GM23338 (cell line): ENCODE measurements around the gene THSD4. TPM values are rescaled to one million over a fixed set of nuclear protein-coding genes. Genes with fewer than 3 reads are reported as not detected.

Source experiments
- ATAC-seq: fragments of 200-7000 bp; cut with Tn5 transposase; 3 replicates; pipeline ENCODE4 v1.9.1; 2020
- DNase-seq: peaks from one replicate; pipeline ENCODE4 v3.0.0-alpha.2; 2015; ENCODE audit warnings: low spot score
- H2AFZ ChIP-seq: fragments of 200-600 bp; sonication (generic); 2 replicates; pipeline ENCODE4 v1.8.0; 2016; ENCODE audit warnings: antibody characterized with exemption, mild to moderate bottlenecking, moderate library complexity
- H3F3A ChIP-seq: fragments of 200-600 bp; sonication (generic); replicated peaks from 2 replicates; pipeline ENCODE4 v1.8.0; 2017; ENCODE audit warnings: antibody characterized with exemption, mixed run types, low read depth
- H3K27ac ChIP-seq: fragments of 200-600 bp; sonication (generic); 2 replicates; pipeline ENCODE4 v1.6.1; 2016; ENCODE audit warnings: low read depth
- H3K27me3 ChIP-seq: fragments of 200-600 bp; sonication (generic); 2 replicates; pipeline ENCODE4 v1.8.0; 2016; ENCODE audit warnings: mild to moderate bottlenecking, mixed run types, moderate library complexity; ENCODE audit not compliant: insufficient read depth
- H3K36me3 ChIP-seq: fragments of 200-600 bp; sonication (generic); 2 replicates; pipeline ENCODE4 v1.8.0; 2016; ENCODE audit warnings: mild to moderate bottlenecking; ENCODE audit not compliant: insufficient read depth
- H3K4me1 ChIP-seq: fragments of 200-600 bp; sonication (generic); 2 replicates; pipeline ENCODE4 v1.8.0; 2016; ENCODE audit warnings: mild to moderate bottlenecking, moderate library complexity; ENCODE audit not compliant: insufficient read depth
- H3K4me2 ChIP-seq: fragments of 200-600 bp; sonication (generic); 2 replicates; pipeline ENCODE4 v1.7.1; 2017; ENCODE audit warnings: mixed run types
- H3K4me3 ChIP-seq: fragments of 200-600 bp; sonication (generic); 2 replicates; pipeline ENCODE4 v1.6.1; 2016; ENCODE audit warnings: mixed run types
- H3K79me2 ChIP-seq: fragments of 200-600 bp; sonication (generic); replicated peaks from 2 replicates; pipeline ENCODE4 v1.8.0; 2017; ENCODE audit warnings: mild to moderate bottlenecking; ENCODE audit not compliant: insufficient read depth
- H3K9me2 ChIP-seq: fragments of 200-600 bp; sonication (generic); 2 replicates; pipeline ENCODE4 v1.8.0; 2017; ENCODE audit not compliant: insufficient read depth
- H4K20me1 ChIP-seq: fragments of 200-600 bp; sonication (generic); replicated peaks from 2 replicates; pipeline ENCODE4 v1.8.0; 2017; ENCODE audit warnings: mild to moderate bottlenecking; ENCODE audit not compliant: insufficient read depth
- H3K27ac Mint-ChIP-seq: 2 replicates; pipeline ENCODE4 v1.8.0; 2020; ENCODE audit warnings: inconsistent platforms, mild to moderate bottlenecking, moderate library complexity, mixed read lengths
- H3K27me3 Mint-ChIP-seq: 3 replicates; pipeline ENCODE4 v1.8.0; 2022; ENCODE audit warnings: low read depth, mild to moderate bottlenecking, moderate library complexity, mixed read lengths, inconsistent platforms; ENCODE audit not compliant: insufficient read depth, poor library complexity
- H3K36me3 Mint-ChIP-seq: 3 replicates; pipeline ENCODE4 v1.8.0; 2021; ENCODE audit warnings: low read depth, mild to moderate bottlenecking, inconsistent platforms, moderate library complexity, mixed read lengths
- H3K4me1 Mint-ChIP-seq: 3 replicates; pipeline ENCODE4 v1.8.0; 2020; ENCODE audit warnings: mild to moderate bottlenecking, inconsistent platforms, mixed read lengths
- H3K4me3 Mint-ChIP-seq: 3 replicates; pipeline ENCODE4 v1.8.0; 2021; ENCODE audit warnings: moderate library complexity, mild to moderate bottlenecking, inconsistent platforms, mixed read lengths
- H3K9me3 Mint-ChIP-seq: 3 replicates; pipeline ENCODE4 v1.8.0; 2020; ENCODE audit warnings: moderate library complexity, mild to moderate bottlenecking, inconsistent platforms, mixed read lengths
- CREB1 ChIP-seq: fragments of 250-450 bp; sonication (Bioruptor Pico); IDR thresholded peaks from 2 replicates; pipeline ENCODE4 v1.5.0; 2020; ENCODE audit warnings: low read depth, mild to moderate bottlenecking, moderate library complexity
- CTCF ChIP-seq, 2 experiments: fragments of 200-600 bp in 1 of 2; sonication (generic) in 1 of 2; conservative IDR thresholded peaks; 2 replicates each; pipeline versions ENCODE4 v1.5.1 to v1.6.1; 2016 to 2017; ENCODE audit warnings: antibody characterized with exemption in 2 of 2, low read depth in 2 of 2, mild to moderate bottlenecking in 2 of 2, moderate library complexity in 1 of 2
- ETS1 ChIP-seq: IDR thresholded peaks from 2 replicates; pipeline ENCODE4 v1.6.1; 2016; ENCODE audit warnings: antibody characterized with exemption
- EZH2 ChIP-seq: fragments of 200-600 bp; sonication (generic); IDR thresholded peaks from one replicate; pipeline ENCODE4 v1.8.0; 2017; ENCODE audit warnings: antibody characterized with exemption, mild to moderate bottlenecking, low read depth; ENCODE audit not compliant: unreplicated experiment
- EZH2phosphoT487 ChIP-seq: fragments of 200-600 bp; sonication (generic); IDR thresholded peaks from one replicate; pipeline ENCODE4 v1.8.1; 2018; ENCODE audit warnings: antibody characterized with exemption; ENCODE audit not compliant: unreplicated experiment
- JUNB ChIP-seq: IDR thresholded peaks from one replicate; pipeline ENCODE4 v1.6.1; 2016; ENCODE audit warnings: antibody characterized with exemption; ENCODE audit not compliant: unreplicated experiment
- NANOG ChIP-seq: IDR thresholded peaks from 2 replicates; pipeline ENCODE4 v1.6.1; 2016; ENCODE audit warnings: antibody characterized with exemption, borderline replicate concordance
- POLR2AphosphoS5 ChIP-seq: IDR thresholded peaks from 2 replicates; pipeline ENCODE4 v1.6.1; 2016; ENCODE audit warnings: antibody characterized with exemption, low read depth
- REST ChIP-seq: IDR thresholded peaks from one replicate; pipeline ENCODE4 v1.6.1; 2018; ENCODE audit warnings: antibody characterized with exemption; ENCODE audit not compliant: unreplicated experiment
- STAT1 ChIP-seq: IDR thresholded peaks from one replicate; pipeline ENCODE4 v1.6.1; 2016; ENCODE audit warnings: antibody characterized with exemption; ENCODE audit not compliant: unreplicated experiment
- ZNF114 ChIP-seq: fragments of 250-450 bp; sonication (Bioruptor Pico); IDR thresholded peaks from 2 replicates; pipeline ENCODE4 v1.5.0; 2020; ENCODE audit warnings: mild to moderate bottlenecking, moderate library complexity
- ZNF331 ChIP-seq: fragments of 250-450 bp; sonication (Bioruptor Pico); IDR thresholded peaks from 2 replicates; pipeline ENCODE4 v1.5.0; 2020; ENCODE audit warnings: low read depth, mild to moderate bottlenecking, moderate library complexity
- ZNF462 ChIP-seq: fragments of 250-450 bp; sonication (Bioruptor Pico); IDR thresholded peaks from 2 replicates; pipeline ENCODE4 v1.5.0; 2020; ENCODE audit warnings: mild to moderate bottlenecking, moderate library complexity
- polyA plus RNA-seq: library from polyadenylated mRNA; unstranded; fragments of >200 nt; fragmentation: Nextera tagmentation; extraction: Ambion mirVana; gene quantifications from 2 replicates; pipeline ENCODE4 v1.2.1, GENCODE V29; 2016
- total RNA-seq: library from RNA; depleted of rRNA; stranded (reverse); fragments of >200 nt; shearing (Covaris generic); gene quantifications from 2 replicates; pipeline ENCODE4 v1.2.3, GENCODE V29; 2014

Gene THSD4
- total and polyA plus RNA-seq, 2 experiments from 2014 or later, result 2.0 to 7.4 TPM

GRCh38 chr15:71683411-71684274 is 568.4 kb downstream of the THSD4 start:
- no peak for ATAC-seq
- TF ChIP-seq ETS1 (no peak), JUNB (no peak), ZNF114 (CRISPR knock-in tag) (no peak), POLR2AphosphoS5 (no peak), CTCF (conservative IDR thresholded peaks at IDR 0.05; ENCODE audit: low read depth in 2 of 2) (no peak), CREB1 (CRISPR knock-in tag) (no peak), EZH2 (no peak), EZH2phosphoT487 (no peak), REST (no peak), STAT1 (no peak), NANOG (no peak), ZNF331 (CRISPR knock-in tag) (no peak), ZNF462 (no peak)
- Histone ChIP-seq H4K20me1 (no peaks in the 10 kb centered on the region), H3K9me2 (no peaks in the 10 kb centered on the region), H3K27ac (no peak overlapping the region), H3K79me2 (no peaks in the 10 kb centered on the region), H2AFZ (no peak overlapping the region), H3K4me3 (no peak overlapping the region), H3K36me3 (no peaks in the 10 kb centered on the region), H3K27me3 (no peaks in the 10 kb centered on the region), H3F3A (no peaks in the 10 kb centered on the region), H3K4me1 (no peaks in the 10 kb centered on the region; the same call in none of the 2 replicates), H3K4me2 (no peak overlapping the region)
- Mint-ChIP-seq H3K9me3 (no peaks in the 10 kb centered on the region), H3K4me1 (peaks cover 17% of the 10 kb centered on the region), H3K4me3 (no peak overlapping the region), H3K27ac (no peak overlapping the region), H3K36me3 (no peaks in the 10 kb centered on the region), H3K27me3 (peaks cover 1% of the 10 kb centered on the region)
- no peak for DNase-seq
